GM12891 (cell line): ENCODE results near the gene STAT5B.

ENCODE experiments used
- POLR2A ChIP-seq: IDR thresholded peaks from 2 replicates; pipeline ENCODE4 v1.6.1; 2011; ENCODE audit warnings: low read depth, low read length, control low read depth
- POLR2AphosphoS5 ChIP-seq: IDR thresholded peaks from 2 replicates; pipeline ENCODE4 v1.6.1; 2011; ENCODE audit warnings: low read depth, low read length, control low read depth
- POU2F2 ChIP-seq: IDR thresholded peaks from 2 replicates; pipeline ENCODE4 v1.6.1; 2011; ENCODE audit warnings: low read depth, mild to moderate bottlenecking, control low read depth, low read length, moderate library complexity
- TAF1 ChIP-seq: IDR thresholded peaks from 2 replicates; pipeline ENCODE4 v1.6.1; 2011; ENCODE audit warnings: low read depth, low read length, control low read depth

DNA sequence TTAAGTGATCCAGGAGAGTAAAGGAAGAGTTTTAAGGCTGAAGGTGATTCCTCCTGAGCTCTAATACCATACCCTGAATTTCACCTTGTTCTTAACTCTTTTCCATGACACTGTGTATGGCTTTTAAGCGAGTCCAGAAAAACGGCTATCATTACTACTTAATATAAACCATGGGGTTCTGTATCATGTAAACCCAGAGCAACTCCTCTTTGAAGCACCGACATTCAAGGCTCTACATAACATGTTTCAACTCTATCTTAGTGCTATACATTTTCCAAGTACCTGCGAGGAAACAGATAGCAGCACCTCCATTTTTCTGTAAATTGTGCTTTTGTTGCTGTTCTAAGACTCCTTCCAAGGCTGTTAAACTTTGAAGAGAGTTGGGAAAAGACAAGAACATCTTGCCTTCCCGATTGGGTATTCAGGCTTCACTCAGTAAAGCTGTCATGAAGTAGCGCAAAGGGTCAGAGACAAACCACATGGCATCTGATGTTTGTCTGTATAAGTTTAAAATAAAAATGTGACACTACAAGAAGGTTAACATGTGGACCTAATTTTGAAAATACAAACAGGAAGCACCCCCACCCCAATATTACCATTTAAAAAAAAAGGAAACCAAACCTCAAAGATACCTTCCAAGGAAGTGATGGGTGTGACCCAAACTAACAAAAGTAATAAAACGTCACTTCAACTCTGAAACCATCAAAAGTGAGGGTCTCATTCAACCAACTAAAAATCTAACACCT, 3.9 kb downstream of the STAT5B start:
- TF ChIP-seq POLR2A, result no peak
- TF ChIP-seq POLR2AphosphoS5, result no peak
- no peak for TF ChIP-seq POU2F2
- TF ChIP-seq TAF1, result no peak
